Vagina (tissue), 2 donors: ENCODE data around the gene TMEM204. TPM values are rescaled to one million over a fixed set of nuclear protein-coding genes. Genes with fewer than 3 reads are reported as not detected.

ENCODE experiments used
- DNase-seq, 2 donors: peaks; one replicate each; pipeline ENCODE4 v3.0.0-alpha.2; 2017; ENCODE audit errors: extremely low spot score in 2 of 2
- H3K27ac ChIP-seq: fragments of 200-600 bp; sonication (generic); one replicate; pipeline ENCODE4 v1.5.1; 2019
- H3K27me3 ChIP-seq: fragments of 200-600 bp; sonication (generic); one replicate; pipeline ENCODE4 v1.5.1; 2019
- H3K36me3 ChIP-seq, 2 donors: fragments of 200-600 bp; sonication (generic); one replicate each; pipeline ENCODE4 v1.5.1; 2017 to 2019
- H3K4me1 ChIP-seq: fragments of 200-600 bp; sonication (generic); one replicate; pipeline ENCODE4 v1.5.1; 2019
- H3K4me3 ChIP-seq, 2 donors: fragments of 200-600 bp; sonication (generic); 1 replicate in 1 of 2; 2 replicates in 1 of 2; pipeline ENCODE4 v1.5.1; 2016 to 2019
- H3K9me3 ChIP-seq: fragments of 200-600 bp; sonication (generic); one replicate; pipeline ENCODE4 v1.5.1; 2019
- POLR2A ChIP-seq, 2 donors: fragments of 450-650 bp; IDR thresholded peaks; one replicate each; pipeline ENCODE4 v1.6.1; 2017; ENCODE audit warnings: antibody characterized with exemption in 2 of 2, mild to moderate bottlenecking in 2 of 2, moderate library complexity in 2 of 2
- POLR2AphosphoS5 ChIP-seq, 2 donors: sonication (generic); formaldehyde crosslinking; IDR thresholded peaks; one replicate each; pipeline ENCODE4 v1.9.0; 2017; ENCODE audit warnings: antibody characterized with exemption in 2 of 2, mild to moderate bottlenecking in 2 of 2, low read depth in 1 of 2; ENCODE audit not compliant: insufficient read depth in 1 of 2
- intact Hi-C: fragments of 100-400 bp; cut with DNase I; formaldehyde crosslinking; loops from one replicate; pipeline ENCODE4 v1.15.1; 2023
- total RNA-seq: library from RNA; depleted of rRNA; stranded (reverse); fragments of >200 nt; gene quantifications from one replicate; pipeline ENCODE4 v1.2.3, GENCODE V29; 2016
- TF ChIP-seq, protein P1 (sequence below), 3 experiments: fragments of 450-650 bp in 2 of 3; fragments of 200-600 bp in 1 of 3; sonication (generic) in 1 of 3; IDR thresholded peaks; one replicate each; pipeline ENCODE4 v1.5.1; 2017 to 2019; ENCODE audit warnings: antibody characterized with exemption in 3 of 3, mild to moderate bottlenecking in 2 of 3, moderate library complexity in 2 of 3

Gene TMEM204
- total RNA-seq, 1 donor from 2014 or later = 33.1 TPM

DNA sequence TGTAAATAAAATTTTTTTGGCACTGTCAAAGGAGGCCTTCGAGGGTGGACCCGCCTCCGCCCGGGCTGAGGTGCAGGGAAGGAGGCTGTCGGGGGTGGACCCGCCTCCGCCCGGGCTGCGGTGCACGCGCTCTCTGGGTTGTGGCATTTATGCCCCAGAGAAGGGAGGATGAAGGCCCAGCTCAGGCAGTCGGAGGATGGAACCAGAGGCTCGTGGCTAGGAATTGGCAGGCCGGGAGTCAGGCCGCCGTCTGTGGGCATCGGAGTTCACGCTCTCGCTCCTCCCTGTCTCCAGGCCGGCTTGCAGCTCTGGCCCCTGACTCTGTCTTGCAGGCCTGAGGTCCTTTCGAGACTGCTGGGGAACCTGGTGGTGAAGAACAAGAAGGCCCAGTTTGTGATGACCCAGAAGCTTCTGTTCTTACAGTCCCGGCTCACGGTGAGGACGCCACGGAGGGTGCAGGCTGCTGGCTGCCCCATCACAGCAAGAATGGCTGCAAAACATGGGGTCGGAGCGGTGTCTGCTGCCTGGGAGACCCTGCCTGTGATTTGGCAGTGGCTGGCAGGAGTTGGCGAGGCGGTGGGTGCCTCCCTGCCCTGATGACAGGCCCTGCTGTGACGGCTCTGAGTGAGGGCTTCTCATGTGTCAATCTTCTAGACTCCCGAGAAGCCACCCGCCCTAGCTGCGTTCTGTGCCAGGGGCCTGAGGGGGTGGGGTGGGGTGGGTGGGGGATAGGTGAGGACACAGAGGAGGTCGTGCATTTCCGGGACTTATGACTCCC, 34.4 kb upstream of the TMEM204 start:
- no peaks in the 10 kb centered on the region for H3K9me3 ChIP-seq
- no peak overlapping the region for H3K27ac ChIP-seq
- DNase-seq = no peak

DNA sequence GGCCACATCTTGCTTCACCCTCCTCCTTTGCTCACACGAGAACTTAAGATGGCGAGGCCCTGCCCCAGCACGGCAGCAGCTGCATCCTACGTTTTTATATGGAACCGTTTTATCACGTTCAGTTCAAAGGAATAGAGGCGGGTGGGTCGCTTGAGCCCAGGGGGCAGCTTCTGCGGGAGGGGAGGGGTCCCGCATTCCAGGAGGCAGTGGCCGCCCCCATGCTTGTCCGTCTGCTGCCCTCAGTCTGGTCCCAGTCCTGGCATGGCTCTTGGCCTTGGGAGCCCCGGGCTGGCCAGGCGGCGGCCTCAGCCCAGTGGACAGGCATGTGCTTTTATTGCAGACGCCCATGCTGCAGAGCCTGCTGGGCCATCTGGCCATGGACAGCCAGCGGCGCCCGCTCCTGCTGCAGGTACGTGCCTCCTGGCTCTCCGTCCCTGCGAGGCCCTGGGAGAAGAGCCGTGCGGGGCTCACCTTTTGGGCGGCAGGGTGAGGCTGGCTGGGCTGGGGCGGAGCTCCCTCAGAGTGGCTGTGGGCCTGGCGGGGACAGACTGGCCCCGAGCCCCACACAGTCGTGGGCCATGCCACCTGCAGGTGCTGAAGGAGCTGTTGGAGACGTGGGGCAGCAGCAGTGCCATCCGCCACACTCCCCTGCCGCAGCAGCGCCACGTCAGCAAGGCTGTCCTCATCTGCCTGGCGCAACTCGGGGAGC, 33.6 kb upstream of the TMEM204 start:
- Histone ChIP-seq H3K27ac (no peak overlapping the region), H3K4me3 (no peak overlapping the region), H3K4me1 (peaks cover 2% of the 10 kb centered on the region), H3K36me3 (peaks cover 0 to 79% of the 10 kb centered on the region in 2 donors), H3K27me3 (no peaks in the 10 kb centered on the region), H3K9me3 (no peaks in the 10 kb centered on the region)
- DNase-seq = no peak
- TF ChIP-seq POLR2AphosphoS5 (IDR thresholded peaks at IDR 0.05; ENCODE audit: insufficient read depth in 1 of 2, low read depth in 1 of 2) = no peak
- TF ChIP-seq, protein P1, sequence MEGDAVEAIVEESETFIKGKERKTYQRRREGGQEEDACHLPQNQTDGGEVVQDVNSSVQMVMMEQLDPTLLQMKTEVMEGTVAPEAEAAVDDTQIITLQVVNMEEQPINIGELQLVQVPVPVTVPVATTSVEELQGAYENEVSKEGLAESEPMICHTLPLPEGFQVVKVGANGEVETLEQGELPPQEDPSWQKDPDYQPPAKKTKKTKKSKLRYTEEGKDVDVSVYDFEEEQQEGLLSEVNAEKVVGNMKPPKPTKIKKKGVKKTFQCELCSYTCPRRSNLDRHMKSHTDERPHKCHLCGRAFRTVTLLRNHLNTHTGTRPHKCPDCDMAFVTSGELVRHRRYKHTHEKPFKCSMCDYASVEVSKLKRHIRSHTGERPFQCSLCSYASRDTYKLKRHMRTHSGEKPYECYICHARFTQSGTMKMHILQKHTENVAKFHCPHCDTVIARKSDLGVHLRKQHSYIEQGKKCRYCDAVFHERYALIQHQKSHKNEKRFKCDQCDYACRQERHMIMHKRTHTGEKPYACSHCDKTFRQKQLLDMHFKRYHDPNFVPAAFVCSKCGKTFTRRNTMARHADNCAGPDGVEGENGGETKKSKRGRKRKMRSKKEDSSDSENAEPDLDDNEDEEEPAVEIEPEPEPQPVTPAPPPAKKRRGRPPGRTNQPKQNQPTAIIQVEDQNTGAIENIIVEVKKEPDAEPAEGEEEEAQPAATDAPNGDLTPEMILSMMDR (IDR thresholded peaks at IDR 0.05) = no peak
- TF ChIP-seq POLR2A (IDR thresholded peaks at IDR 0.05) = no peak
- intact Hi-C loops = loop anchor here (10.0 kb wide), 2 partner anchors 45 to 115 kb away; partner anchors contain the start of genes CRAMP1 and IFT140

More for the DNA sequence above, 34.4 kb upstream of the TMEM204 start:
- intact Hi-C loops = loop anchor here (10.0 kb wide), 2 partner anchors 46 to 116 kb away; partner anchors contain the start of genes CRAMP1 and IFT140
- no peak overlapping the region for H3K4me3 ChIP-seq
- no peak for TF ChIP-seq POLR2A (IDR thresholded peaks at IDR 0.05)
- TF ChIP-seq POLR2AphosphoS5 (IDR thresholded peaks at IDR 0.05; ENCODE audit: insufficient read depth in 1 of 2, low read depth in 1 of 2) = no peak
- TF ChIP-seq, protein P1 (IDR thresholded peaks at IDR 0.05) = no peak
- no peaks in the 10 kb centered on the region for H3K27me3 ChIP-seq
- H3K4me1 ChIP-seq = peaks cover 11% of the 10 kb centered on the region
- peaks cover 0 to 80% of the 10 kb centered on the region in 2 donors for H3K36me3 ChIP-seq

DNA sequence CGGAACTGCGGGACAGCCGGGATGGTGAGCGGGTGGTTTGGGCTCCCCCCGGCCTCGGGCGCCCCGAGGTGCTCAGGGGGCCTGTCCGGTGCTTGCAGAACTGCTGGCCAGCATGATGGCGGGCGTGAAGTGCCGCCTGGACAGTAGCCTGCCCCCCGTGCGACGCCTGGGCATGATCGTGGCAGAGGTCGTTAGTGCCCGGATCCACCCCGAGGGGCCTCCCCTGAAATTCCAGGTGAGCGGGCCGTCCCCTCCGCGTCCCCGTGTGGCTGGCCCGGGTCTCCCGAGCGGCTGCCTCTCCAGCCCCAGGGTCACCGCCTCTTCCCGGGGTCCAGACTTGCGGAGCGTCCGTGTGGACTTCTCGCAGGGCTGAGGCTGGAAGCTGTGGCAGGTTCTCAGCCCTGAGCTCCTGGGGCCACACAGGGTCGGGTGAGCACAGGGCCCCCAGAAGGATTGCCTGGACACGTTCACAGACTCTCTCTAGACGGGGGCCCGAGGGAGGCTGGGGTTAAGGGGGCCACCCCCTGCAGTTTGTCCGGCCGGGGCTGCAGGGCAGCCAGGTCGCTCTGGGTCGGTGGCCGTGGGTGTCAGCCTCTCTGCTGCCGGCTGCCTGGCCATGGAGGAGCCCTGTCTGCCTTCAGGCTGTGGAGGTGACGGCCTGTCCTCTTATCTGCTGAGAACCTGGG, 32.9 kb upstream of the TMEM204 start:
- no peak for DNase-seq
- no peaks in the 10 kb centered on the region for H3K9me3 ChIP-seq
- intact Hi-C loops = no loop called here
- no peak overlapping the region for H3K4me3 ChIP-seq
- H3K36me3 ChIP-seq = peaks cover 0 to 79% of the 10 kb centered on the region in 2 donors
- no peak for TF ChIP-seq POLR2A (IDR thresholded peaks at IDR 0.05)
- TF ChIP-seq, protein P1 (IDR thresholded peaks at IDR 0.05) = no peak
- TF ChIP-seq POLR2AphosphoS5 (IDR thresholded peaks at IDR 0.05; ENCODE audit: insufficient read depth in 1 of 2, low read depth in 1 of 2) = no peak
- no peaks in the 10 kb centered on the region for H3K4me1 ChIP-seq
- H3K27ac ChIP-seq = no peak overlapping the region
- H3K27me3 ChIP-seq = no peaks in the 10 kb centered on the region

DNA sequence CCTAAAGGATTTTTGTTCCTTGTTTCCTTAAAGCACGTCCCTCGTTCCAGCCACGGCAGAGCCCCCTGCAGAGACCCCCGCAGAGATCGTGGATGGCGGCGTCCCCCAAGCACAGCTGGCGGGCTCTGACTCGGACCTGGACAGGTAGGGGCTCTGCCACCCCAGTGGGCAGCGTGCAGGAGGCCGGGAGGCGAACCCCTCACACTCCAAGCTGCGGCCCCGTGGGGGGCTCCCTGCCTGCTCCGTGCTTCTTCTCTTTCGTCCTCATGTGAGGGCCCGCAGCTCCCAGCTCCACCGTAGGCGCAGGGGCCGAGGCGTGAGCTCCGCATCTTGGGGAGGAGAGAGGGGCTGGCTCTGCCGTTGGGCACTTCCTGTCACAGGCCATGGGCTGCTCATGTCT, 31.8 kb upstream of the TMEM204 start:
- intact Hi-C loops = no loop called here
- TF ChIP-seq POLR2A (IDR thresholded peaks at IDR 0.05) = no peak
- TF ChIP-seq POLR2AphosphoS5 (IDR thresholded peaks at IDR 0.05; ENCODE audit: insufficient read depth in 1 of 2, low read depth in 1 of 2) = no peak
- TF ChIP-seq, protein P1 (IDR thresholded peaks at IDR 0.05) = no peak
- H3K9me3 ChIP-seq = no peaks in the 10 kb centered on the region
- no peak overlapping the region for H3K27ac ChIP-seq
- H3K4me1 ChIP-seq = no peaks in the 10 kb centered on the region
- H3K4me3 ChIP-seq = no peak overlapping the region
- no peaks in the 10 kb centered on the region for H3K27me3 ChIP-seq
- H3K36me3 ChIP-seq = peaks cover 0 to 84% of the 10 kb centered on the region in 2 donors
- no peak for DNase-seq
